A549 (cell line): ENCODE results near the gene PLA2G4A. TPM values are rescaled to one million over a fixed set of nuclear protein-coding genes. Genes with fewer than 3 reads are reported as not detected.

Experiments used
- ATAC-seq, 2 experiments: fragments of 200-7000 bp in 1 of 2; fragments of >200 bp in 1 of 2; cut with Nextera tagmentation in 1 of 2; cut with Tn5 transposase in 1 of 2; 3 replicates each; pipeline versions ENCODE4 v1.8.0 to v1.9.1; 2018 to 2020; ENCODE audit warnings: mild to moderate bottlenecking in 1 of 2, moderate library complexity in 1 of 2
- CTCF ChIA-PET: fragments of 300-600 bp; sonication (Branson Sonifier 250); formaldehyde crosslinking; extraction: SDS; loops from one replicate; lab custom pipeline; 2021; ENCODE audit warnings: antibody characterized with exemption, inconsistent platforms; lab: Yijun Ruan, JAX
- POLR2A ChIA-PET: fragments of 350-600 bp; formaldehyde crosslinking; extraction: SDS; loops from one replicate; lab custom pipeline; 2021; ENCODE audit warnings: antibody characterized with exemption, inconsistent platforms; lab: Yijun Ruan, JAX
- DNase-seq, 2 experiments: peaks; one replicate each; pipeline versions ENCODE4 v3.0.0 to v3.0.0-alpha.2; 2011 to 2016; ENCODE audit warnings: low read depth in 1 of 2, low spot score in 1 of 2
- FAIRE-seq: peaks from 2 replicates; lab custom pipeline; 2011; peaks lifted over from hg19 to GRCh38; lab: Jason Lieb, UNC
- H3K27ac ChIP-seq, 2 experiments: fragments of >200 bp; sonication (Bioruptor Twin); formaldehyde crosslinking; 3 replicates each; pipeline ENCODE4 v1.5.1; 2016 to 2017
- H3K4me1 ChIP-seq: fragments of >200 bp; sonication (Bioruptor Twin); formaldehyde crosslinking; 3 replicates; pipeline ENCODE4 v1.6.1; 2016
- H3K4me2 ChIP-seq: fragments of >200 bp; sonication (Bioruptor Twin); formaldehyde crosslinking; 3 replicates; pipeline ENCODE4 v1.6.1; 2016
- H3K4me3 ChIP-seq: fragments of >200 bp; sonication (Bioruptor Twin); formaldehyde crosslinking; 3 replicates; pipeline ENCODE4 v1.5.1; 2016
- H3K9me3 ChIP-seq: fragments of >200 bp; sonication (Bioruptor Twin); formaldehyde crosslinking; 3 replicates; pipeline ENCODE4 v1.6.1; 2016
- ATOH8 ChIP-seq: fragments of 250-450 bp; sonication (Bioruptor Pico); IDR thresholded peaks from 2 replicates; pipeline ENCODE4 v1.5.0; 2020; ENCODE audit warnings: low read depth, mild to moderate bottlenecking, moderate library complexity
- CEBPB ChIP-seq, 2 experiments: fragments of >200 bp in 1 of 2; sonication (Bioruptor Twin) in 1 of 2; formaldehyde crosslinking in 1 of 2; IDR thresholded peaks; 2 replicates each; pipeline ENCODE4 v1.6.1; 2012 to 2016
- EHF ChIP-seq: fragments of 250-450 bp; sonication (Bioruptor Pico); IDR thresholded peaks from 2 replicates; pipeline ENCODE4 v1.5.0; 2020; ENCODE audit warnings: mild to moderate bottlenecking
- EHMT2 ChIP-seq: fragments of 200-600 bp; sonication (generic); IDR thresholded peaks from 2 replicates; pipeline ENCODE4 v1.6.1; 2016; ENCODE audit warnings: antibody characterized with exemption, low read depth, mild to moderate bottlenecking, moderate library complexity
- ELK1 ChIP-seq: fragments of 150-350 bp; IDR thresholded peaks from 2 replicates; pipeline ENCODE4 v1.6.1; 2014; ENCODE audit warnings: low read depth, mild to moderate bottlenecking, low read length
- EP300 ChIP-seq, 2 experiments: fragments of >200 bp; sonication (Bioruptor Twin); formaldehyde crosslinking; IDR thresholded peaks; 2 replicates in 1 of 2; 3 replicates in 1 of 2; pipeline ENCODE4 v1.6.1; 2016 to 2017
- GATA3 ChIP-seq: IDR thresholded peaks from 2 replicates; pipeline ENCODE4 v1.6.1; 2012; ENCODE audit warnings: borderline replicate concordance
- HDAC2 ChIP-seq: fragments of 200-600 bp; sonication (generic); IDR thresholded peaks from 2 replicates; pipeline ENCODE4 v1.6.1; 2016
- HES2 ChIP-seq: fragments of >200 bp; sonication (Bioruptor Twin); formaldehyde crosslinking; IDR thresholded peaks from 2 replicates; pipeline ENCODE4 v1.6.1; 2016
- HEYL ChIP-seq: fragments of 250-450 bp; sonication (Bioruptor Pico); IDR thresholded peaks from 2 replicates; pipeline ENCODE4 v1.8.0; 2021; ENCODE audit warnings: mild to moderate bottlenecking, moderate library complexity
- HOXA7 ChIP-seq: fragments of 250-450 bp; sonication (Bioruptor Pico); IDR thresholded peaks from 2 replicates; pipeline ENCODE4 v1.5.0; 2020; ENCODE audit warnings: mild to moderate bottlenecking, moderate library complexity
- HOXB13 ChIP-seq: fragments of 250-450 bp; sonication (Bioruptor Pico); IDR thresholded peaks from 2 replicates; pipeline ENCODE4 v1.5.0; 2020; ENCODE audit warnings: low read depth, mild to moderate bottlenecking, moderate library complexity
- HOXB5 ChIP-seq: fragments of 250-450 bp; sonication (Bioruptor Pico); IDR thresholded peaks from 2 replicates; pipeline ENCODE4 v1.5.0; 2020; ENCODE audit warnings: mild to moderate bottlenecking, moderate library complexity
- MAFK ChIP-seq: fragments of 450-650 bp; IDR thresholded peaks from 2 replicates; pipeline ENCODE4 v1.6.1; 2014; ENCODE audit not compliant: partially characterized antibody
- MAZ ChIP-seq: fragments of 150-350 bp; IDR thresholded peaks from 2 replicates; pipeline ENCODE4 v1.6.1; 2014; ENCODE audit warnings: antibody characterized with exemption, low read depth, low read length, borderline replicate concordance
- MYC ChIP-seq: IDR thresholded peaks from 2 replicates; pipeline ENCODE4 v1.6.1; 2012; ENCODE audit warnings: mild to moderate bottlenecking, inconsistent platforms, low read length, improper control_type of control experiment, borderline replicate concordance
- PHF8 ChIP-seq: fragments of 200-600 bp; sonication (generic); IDR thresholded peaks from 2 replicates; pipeline ENCODE4 v1.6.1; 2016; ENCODE audit warnings: low read depth, mild to moderate bottlenecking, antibody characterized with exemption, moderate library complexity, borderline replicate concordance
- POLR2A ChIP-seq: IDR thresholded peaks from 2 replicates; pipeline ENCODE4 v1.6.1; 2012; ENCODE audit warnings: mild to moderate bottlenecking, low read length
- RCOR1 ChIP-seq: fragments of 150-350 bp; IDR thresholded peaks from 2 replicates; pipeline ENCODE4 v1.6.1; 2014; ENCODE audit warnings: antibody characterized with exemption, low read length, low read depth
- RNF2 ChIP-seq: fragments of 200-600 bp; sonication (generic); IDR thresholded peaks from 2 replicates; pipeline ENCODE4 v1.6.1; 2016; ENCODE audit warnings: low read depth, mild to moderate bottlenecking, antibody characterized with exemption, moderate library complexity, borderline replicate concordance
- SREBF2 ChIP-seq: fragments of 450-650 bp; IDR thresholded peaks from 2 replicates; pipeline ENCODE4 v1.6.1; 2014; ENCODE audit warnings: mild to moderate bottlenecking, moderate library complexity
- TP53 ChIP-seq: fragments of 250-450 bp; sonication (Bioruptor Pico); IDR thresholded peaks from 2 replicates; pipeline ENCODE4 v1.5.0; 2021; ENCODE audit warnings: mild to moderate bottlenecking, moderate library complexity
- USF2 ChIP-seq: fragments of 450-650 bp; IDR thresholded peaks from 2 replicates; pipeline ENCODE4 v1.6.1; 2014; ENCODE audit warnings: antibody characterized with exemption
- ZFP36 ChIP-seq: fragments of 450-650 bp; IDR thresholded peaks from 2 replicates; pipeline ENCODE4 v1.6.1; 2014; ENCODE audit warnings: borderline replicate concordance; ENCODE audit not compliant: partially characterized antibody
- WGBS: methylation state at CpG from one replicate; pipeline ENCODE4 v1.1.6; 2017; ENCODE audit errors: missing lambda C conversion rate; 5-methylcytosine and 5-hydroxymethylcytosine counted together
- polyA plus RNA-seq, 4 experiments: library from polyadenylated mRNA; depleted of rRNA in 3 of 4; stranded (reverse); fragments of >200 nt; fragmentation: RNase III in 1 of 4; extraction: RNeasy Plus Mini Kit Qiagen cat#74134 plus additional on column Dnase treatment in 1 of 4; gene quantifications; 2 replicates in 3 of 4; 3 replicates in 1 of 4; pipeline ENCODE4 v1.2.3, GENCODE V29; 2011 to 2017

PLA2G4A gene
- polyA plus RNA-seq, 2 of the 4 experiments (the other 2 are of a cell fraction) = 26.3 to 80.4 TPM

- TF ChIP-seq EHF (CRISPR knock-in tag) (no peak), HOXB5 (no peak), SREBF2 (no peak), HOXB13 (CRISPR knock-in tag) (no peak), ZFP36 (no peak), PHF8 (no peak), MAFK (no peak), RNF2 (no peak), USF2 (no peak), HOXA7 (CRISPR knock-in tag) (no peak), EHMT2 (no peak), ELK1 (no peak), EP300 (IDR thresholded peaks at IDR 0.05) (no peak), RCOR1 (no peak), GATA3 (no peak), HES2 (no peak), POLR2A (no peak), MYC (no peak), TP53 (CRISPR knock-in tag) (no peak), CEBPB (IDR thresholded peaks at IDR 0.05) (no peak)
- no peak for FAIRE-seq
- Histone ChIP-seq H3K4me1 (peaks cover 12% of the 10 kb centered on the region), H3K9me3 (no peaks in the 10 kb centered on the region), H3K4me2 (no peak overlapping the region), H3K27ac (peak overlapping the region; percentile 34 to 73; a peak in 3 of 6 replicates), H3K4me3 (no peak overlapping the region)
- POLR2A ChIA-PET = no interaction called here
- ATAC-seq = no peak
- no peak for DNase-seq
- CTCF ChIA-PET = no interaction called here
- WGBS = 64% methylated on average over 3 of the region's 3 CpGs
Measured at GRCh38 chr1:186897008-186897407, 68.3 kb downstream of the PLA2G4A start.

- 86% methylated on average over 3 of the region's 3 CpGs for WGBS
- Histone ChIP-seq H3K27ac (no peak overlapping the region), H3K4me3 (no peak overlapping the region), H3K9me3 (no peaks in the 10 kb centered on the region), H3K4me1 (peaks cover 12% of the 10 kb centered on the region), H3K4me2 (no peak overlapping the region)
- FAIRE-seq = no peak
- ChIA-PET POLR2A (no interaction called here), CTCF (no interaction called here)
- DNase-seq = no peak
- TF ChIP-seq HEYL (CRISPR knock-in tag) = no peak
- TF ChIP-seq ATOH8 (CRISPR knock-in tag) = no peak
- no peak for TF ChIP-seq ELK1
- TF ChIP-seq MAZ = no peak
- no peak for TF ChIP-seq TP53 (CRISPR knock-in tag)
- no peak for TF ChIP-seq HDAC2
- no peak for ATAC-seq
Measured at GRCh38 chr1:186899577-186899976, 70.8 kb downstream of the PLA2G4A start.
